ENCODE results near the gene SEC22C. TPM values are rescaled to one million over a fixed set of nuclear protein-coding genes. Genes with fewer than 3 reads are reported as not detected.

Gene SEC22C
- total RNA-seq, 1 donor from 2014 or later: 49.8 TPM

- DNase-seq (ENCODE audit: low spot score): no peak
- Mint-ChIP-seq H3K27ac (ENCODE audit: unreplicated experiment) (no peak overlapping the region), H3K9me3 (ENCODE audit: low read depth) (no peaks in the 10 kb centered on the region), H3K4me3 (ENCODE audit: unreplicated experiment) (no peak overlapping the region), H3K36me3 (ENCODE audit: low read depth) (no peaks in the 10 kb centered on the region), H3K4me1 (ENCODE audit: low read depth) (peaks cover 13% of the 10 kb centered on the region), H3K27me3 (ENCODE audit: low read depth) (peaks cover 2% of the 10 kb centered on the region)
- peak; percentile 82 for TF ChIP-seq CTCF (IDR thresholded peaks at IDR 0.05)
Observed at GRCh38 chr3:42539871-42540714, 41.7 kb downstream of the SEC22C start.

GRCh38 chr3:42537350-42537749 is 44.4 kb downstream of the SEC22C start:
- Mint-ChIP-seq H3K27me3 (ENCODE audit: low read depth) (peaks cover 2% of the 10 kb centered on the region), H3K4me1 (ENCODE audit: low read depth) (no peaks in the 10 kb centered on the region), H3K27ac (ENCODE audit: unreplicated experiment) (no peak overlapping the region), H3K4me3 (ENCODE audit: unreplicated experiment) (no peak overlapping the region), H3K36me3 (ENCODE audit: low read depth) (no peaks in the 10 kb centered on the region), H3K9me3 (ENCODE audit: low read depth) (no peaks in the 10 kb centered on the region)
- no peak for DNase-seq (ENCODE audit: low spot score)
- no peak for TF ChIP-seq CTCF (IDR thresholded peaks at IDR 0.05)

- no peak for DNase-seq (ENCODE audit: low spot score)
- Mint-ChIP-seq H3K4me3 (ENCODE audit: unreplicated experiment) (no peak overlapping the region), H3K27me3 (ENCODE audit: low read depth) (peaks cover 2% of the 10 kb centered on the region), H3K36me3 (ENCODE audit: low read depth) (no peaks in the 10 kb centered on the region), H3K9me3 (ENCODE audit: low read depth) (no peaks in the 10 kb centered on the region), H3K4me1 (ENCODE audit: low read depth) (no peaks in the 10 kb centered on the region), H3K27ac (ENCODE audit: unreplicated experiment) (no peak overlapping the region)
- peak; percentile 73 for TF ChIP-seq CTCF (IDR thresholded peaks at IDR 0.05)
Observed at GRCh38 chr3:42535981-42536784, 45.6 kb downstream of the SEC22C start.

- H3K4me3 Mint-ChIP-seq (ENCODE audit: unreplicated experiment): no peak overlapping the region
- H3K27ac Mint-ChIP-seq (ENCODE audit: unreplicated experiment): no peak overlapping the region
- no peaks in the 10 kb centered on the region for H3K4me1 Mint-ChIP-seq (ENCODE audit: low read depth)
- TF ChIP-seq CTCF (IDR thresholded peaks at IDR 0.05): no peak
- H3K9me3 Mint-ChIP-seq (ENCODE audit: low read depth): no peaks in the 10 kb centered on the region
- H3K36me3 Mint-ChIP-seq (ENCODE audit: low read depth): no peaks in the 10 kb centered on the region
- no peak for DNase-seq (ENCODE audit: low spot score)
- H3K27me3 Mint-ChIP-seq (ENCODE audit: low read depth): peaks cover 8% of the 10 kb centered on the region
Observed at GRCh38 chr3:42533161-42533897, 48.4 kb downstream of the SEC22C start.

- no peak for TF ChIP-seq CTCF (IDR thresholded peaks at IDR 0.05)
- Mint-ChIP-seq H3K27ac (ENCODE audit: unreplicated experiment) (no peak overlapping the region), H3K27me3 (ENCODE audit: low read depth) (peaks cover 7% of the 10 kb centered on the region), H3K9me3 (ENCODE audit: low read depth) (no peaks in the 10 kb centered on the region), H3K4me1 (ENCODE audit: low read depth) (no peaks in the 10 kb centered on the region), H3K4me3 (ENCODE audit: unreplicated experiment) (no peak overlapping the region), H3K36me3 (ENCODE audit: low read depth) (no peaks in the 10 kb centered on the region)
- DNase-seq (ENCODE audit: low spot score): no peak
Observed at GRCh38 chr3:42532229-42532628, 49.5 kb downstream of the SEC22C start.

Measured in chondrocyte (in vitro differentiated cells).